Fibroblast of upper back skin (primary cell): Measurements from ENCODE around the gene CYCS.
"Not testable (repeated sequence)": the region's sequence is repeated elsewhere in the genome, so short reads cannot be mapped to it uniquely, and the experiment has no call there.

Experiments
- DNase-seq: peaks from one replicate; pipeline ENCODE4 v3.0.0-alpha.2; 2013

The CYCS gene

DNA sequence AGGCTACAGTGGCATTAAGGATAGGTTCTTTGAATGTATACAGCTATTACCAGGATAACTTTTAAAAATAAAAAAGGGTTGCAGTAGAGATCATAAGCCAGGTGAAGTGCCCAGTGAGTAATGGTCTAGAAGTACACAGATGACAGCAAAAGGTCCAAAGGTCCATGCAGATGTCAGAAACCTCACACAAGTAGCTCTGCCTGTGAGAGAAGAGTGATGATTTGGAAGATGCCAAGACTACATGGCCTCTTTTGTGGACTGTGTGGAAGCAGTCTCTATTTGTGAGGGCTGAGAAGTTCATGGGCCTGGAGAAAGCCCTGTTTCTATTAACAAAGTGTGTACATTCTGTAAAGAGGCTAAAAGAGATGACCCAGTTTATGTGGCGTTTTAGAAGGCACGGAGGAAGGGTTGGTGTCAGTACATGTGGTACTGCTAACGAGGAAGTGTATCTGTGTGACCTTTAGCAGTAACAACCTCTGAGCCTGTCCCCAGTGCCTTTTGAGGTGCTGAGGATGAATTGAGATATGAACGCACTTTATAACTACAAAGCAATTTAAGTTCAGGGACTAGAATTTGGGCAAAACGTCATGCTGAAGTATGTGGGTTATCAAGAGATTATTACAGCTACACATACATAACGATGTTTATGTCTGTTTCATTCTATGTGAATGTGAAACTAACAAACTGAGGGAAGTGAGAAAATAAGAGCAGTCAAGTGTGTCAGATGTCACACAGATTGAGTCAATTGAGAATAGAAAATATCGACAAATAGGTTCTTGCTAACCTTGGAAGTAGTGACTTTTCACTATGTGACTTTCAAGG is 7.6 kb downstream of the CYCS start:
- DNase-seq = no peak

DNA sequence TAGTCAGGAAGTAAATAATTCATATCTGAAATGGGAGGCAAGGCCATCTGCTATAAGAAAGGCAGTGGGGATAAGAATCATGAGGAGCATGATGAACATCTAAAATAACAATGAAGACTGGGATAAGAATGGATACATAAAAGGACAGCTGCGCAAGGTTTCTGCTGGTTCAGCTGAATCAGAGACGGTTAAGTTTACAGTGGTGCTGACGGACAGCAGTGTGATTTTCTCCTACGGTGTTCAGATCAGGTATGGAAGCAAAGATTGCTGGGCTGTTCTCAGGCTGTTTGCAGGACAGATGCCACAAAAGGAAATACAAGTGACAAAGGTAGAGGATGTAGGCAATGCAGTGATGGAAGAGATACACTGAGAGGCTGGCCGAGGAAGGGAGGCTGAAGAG is 8.4 kb downstream of the CYCS start:
- no peak for DNase-seq

DNA sequence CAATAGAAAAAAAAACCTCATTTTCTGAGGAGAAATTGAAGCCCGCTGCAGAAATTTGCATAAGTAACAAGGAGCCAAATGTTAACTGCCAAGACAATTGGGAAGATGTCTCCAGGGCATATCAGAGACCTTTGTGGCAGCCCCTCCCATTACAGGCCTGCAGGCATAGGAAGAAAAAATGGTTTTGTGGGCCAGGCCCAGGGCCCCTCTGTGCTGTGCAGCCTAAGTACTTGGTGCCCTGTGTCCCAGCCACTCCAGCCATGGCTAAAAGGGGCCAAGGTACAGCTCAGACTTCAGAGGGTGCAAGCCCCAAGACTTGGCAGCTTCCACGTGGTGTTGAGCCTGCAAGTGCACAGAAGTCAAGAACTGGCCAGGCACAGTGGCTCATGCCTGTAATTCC is 14.5 kb downstream of the CYCS start:
- DNase-seq = not testable (repeated sequence)

DNA sequence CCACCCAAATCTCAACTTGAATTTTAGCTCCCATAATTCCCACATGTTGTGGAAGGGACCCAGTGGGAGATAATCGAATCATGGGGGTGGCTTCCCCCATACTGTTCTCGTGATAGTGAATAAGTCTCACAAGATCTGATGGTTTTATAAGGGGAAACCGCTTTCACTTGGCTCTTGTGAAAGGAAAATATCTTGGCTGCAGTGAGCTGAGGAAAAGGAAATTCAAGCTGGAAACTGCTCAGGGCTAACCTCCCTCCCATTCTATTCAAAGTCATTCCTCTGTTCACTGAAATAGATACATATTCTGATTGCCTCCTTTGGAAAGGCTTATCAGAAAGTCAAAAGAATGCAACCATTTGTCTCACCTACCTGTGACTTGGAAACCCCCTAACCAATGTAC is 15.8 kb downstream of the CYCS start:
- DNase-seq = no peak

DNA sequence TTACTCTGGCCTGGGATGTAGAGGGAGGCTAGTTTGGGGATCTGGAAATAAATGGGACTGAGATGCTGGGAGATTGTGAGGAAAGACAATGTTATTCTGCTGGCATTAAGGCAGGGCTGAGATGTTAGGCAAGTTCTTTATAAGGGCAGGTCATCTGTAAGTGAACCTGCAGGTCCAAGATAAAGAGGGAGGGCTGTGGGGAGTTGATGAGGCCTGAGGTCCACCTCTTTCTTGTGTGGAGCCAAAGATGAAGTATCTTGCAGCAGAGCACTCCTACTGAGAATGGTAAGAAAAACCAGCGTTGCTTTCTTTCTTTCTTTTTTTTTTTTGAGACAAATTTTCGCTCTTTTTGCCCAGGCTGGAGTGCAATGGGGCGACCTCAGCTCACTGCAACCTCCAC is 19.1 kb downstream of the CYCS start:
- no peak for DNase-seq

DNA sequence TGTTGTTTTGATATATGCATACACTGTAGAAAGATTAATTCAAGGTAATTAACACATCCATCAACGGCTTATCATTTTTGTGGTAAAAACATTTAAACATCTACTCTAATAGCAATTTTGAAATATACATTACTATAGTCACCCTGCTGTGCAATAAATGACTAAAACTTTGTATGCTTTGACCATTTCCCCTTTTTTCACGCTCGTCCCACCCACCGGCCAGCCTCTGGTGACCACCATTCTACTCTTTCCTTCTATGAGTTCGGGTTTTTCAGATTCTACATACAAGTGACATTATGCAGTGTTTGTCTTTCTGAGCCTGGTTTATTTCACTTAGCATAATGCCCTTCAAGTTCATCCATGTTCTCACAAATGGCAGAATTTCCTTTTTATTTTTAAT is 21.3 kb downstream of the CYCS start:
- DNase-seq = no peak

DNA sequence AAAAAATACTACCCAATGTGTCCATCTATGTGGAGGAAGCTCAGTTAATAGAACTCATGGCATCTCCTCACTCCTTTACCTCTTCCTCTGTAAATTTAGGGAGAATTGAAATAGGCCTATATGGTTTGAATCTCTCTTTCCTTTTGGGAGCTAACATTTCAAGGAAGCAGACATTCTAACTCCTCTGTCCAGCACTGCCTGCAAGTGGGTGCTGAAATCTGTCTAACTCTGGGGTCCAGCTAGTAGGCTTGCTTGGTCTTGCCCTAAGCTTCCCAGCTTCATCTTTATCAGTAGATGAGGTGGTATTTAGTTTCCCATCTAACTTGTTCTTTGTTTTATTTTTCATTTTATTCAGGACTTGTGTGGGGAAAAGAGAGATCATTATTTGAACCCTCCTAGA is 23.2 kb downstream of the CYCS start:
- DNase-seq = no peak

DNA sequence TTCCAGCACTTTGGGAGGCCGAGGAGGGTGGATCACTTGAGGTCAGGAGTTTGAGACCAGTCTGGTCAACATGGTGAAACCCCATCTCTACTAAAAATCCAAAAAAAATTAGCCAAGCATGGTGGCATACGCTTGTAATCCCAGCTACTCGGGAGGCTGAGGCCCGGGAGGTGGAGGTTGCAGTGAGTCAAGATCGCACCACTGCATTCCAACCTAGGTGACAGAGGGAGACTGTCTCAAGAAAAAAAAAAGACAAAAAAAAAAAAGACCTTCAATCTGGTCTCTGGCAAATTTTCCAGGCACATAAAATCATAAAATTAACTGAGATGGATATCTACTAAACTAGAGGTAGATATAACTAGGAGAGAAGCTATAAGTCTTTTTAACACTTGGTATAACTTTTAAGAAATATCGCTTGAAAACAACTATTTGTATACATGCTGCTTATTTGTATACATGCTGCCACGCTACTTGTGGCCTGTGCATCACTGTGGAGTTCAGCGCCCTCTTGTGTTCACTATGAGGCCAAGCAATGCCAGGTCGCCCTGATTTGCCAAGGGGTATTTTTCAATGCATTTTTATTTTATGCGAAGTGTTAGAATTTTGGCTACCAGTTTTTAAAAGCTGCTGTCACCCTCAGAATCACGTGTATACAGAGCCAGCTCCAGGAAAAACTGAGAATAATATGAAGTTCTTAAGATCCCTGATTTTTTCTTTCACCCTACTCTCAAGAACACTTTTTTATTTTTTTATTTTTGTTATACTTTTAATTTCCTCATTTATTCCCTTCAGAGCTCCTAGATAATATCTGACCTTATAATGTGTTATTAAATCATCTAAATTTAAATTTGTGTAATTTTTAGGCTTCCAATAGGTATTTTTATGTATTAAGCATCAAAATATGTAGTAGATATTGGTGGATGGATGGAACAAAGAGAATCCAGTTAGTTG is 26.7 kb downstream of the CYCS start:
- DNase-seq = peak; percentile 49

DNA sequence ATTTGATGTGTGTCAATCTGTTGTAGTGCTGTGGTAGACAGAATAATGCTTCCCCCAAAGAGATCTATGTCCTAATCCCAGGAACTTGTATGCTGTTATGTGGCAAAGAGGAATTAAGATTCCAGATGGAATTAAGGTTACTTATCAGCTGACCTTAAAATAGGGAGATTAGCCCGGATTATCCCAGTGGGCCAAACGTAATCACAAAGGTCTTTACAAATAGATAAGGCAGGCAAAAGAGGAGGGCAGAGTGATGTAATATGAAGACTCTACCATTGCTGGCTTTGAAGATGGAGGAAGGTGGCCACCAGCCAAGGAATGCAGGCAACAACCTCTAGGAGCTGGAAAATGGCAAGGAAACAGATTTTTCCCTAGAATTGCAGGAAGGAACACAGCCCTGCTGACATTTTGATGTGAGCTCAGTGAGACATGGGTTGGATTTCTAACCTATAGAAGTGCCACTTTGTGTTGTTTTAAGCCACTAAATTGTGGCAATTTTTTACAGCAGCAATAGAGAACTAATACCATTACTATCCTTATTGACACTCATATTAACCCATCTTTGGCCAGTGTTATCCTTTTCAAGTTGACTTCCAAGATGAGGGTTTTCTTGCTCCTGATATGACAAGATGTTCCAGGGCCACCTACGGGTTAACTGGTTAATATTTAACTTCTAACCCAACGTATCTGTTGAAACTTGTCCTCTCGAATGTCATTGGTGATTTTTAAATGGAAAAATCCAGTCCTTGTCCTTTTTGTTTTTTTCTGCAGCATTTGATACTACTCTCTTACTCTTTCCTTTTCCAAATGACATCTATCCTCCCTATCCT is 29.3 kb downstream of the CYCS start:
- DNase-seq = peak; percentile 21

DNA sequence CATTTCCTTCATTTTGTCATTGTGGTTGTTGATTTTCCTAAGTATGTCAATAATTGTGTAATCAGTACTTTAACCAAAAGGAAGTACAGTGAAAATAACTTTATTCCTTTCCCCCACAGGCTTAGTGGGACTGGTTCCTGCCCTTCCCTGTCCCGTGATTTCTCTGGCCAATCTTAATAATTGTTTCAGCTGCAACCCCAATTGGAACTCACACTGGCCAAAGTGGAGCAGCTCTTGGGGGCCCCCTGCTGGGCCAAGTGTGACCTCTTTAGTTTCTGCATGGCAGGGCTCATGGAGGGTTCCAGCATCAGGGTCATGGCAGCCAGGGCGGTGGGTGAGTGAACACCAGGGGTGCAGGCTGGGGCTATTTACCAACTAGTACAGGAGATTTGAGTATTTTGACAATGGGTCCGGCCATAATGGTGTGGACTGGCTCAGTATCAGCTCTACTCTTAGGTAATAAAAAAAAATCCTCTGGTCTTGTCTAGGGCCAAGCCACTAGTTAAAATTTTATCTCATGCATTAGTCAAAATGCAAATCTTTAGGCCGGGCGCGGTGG is 31.7 kb downstream of the CYCS start:
- peak; percentile 75 for DNase-seq

DNA sequence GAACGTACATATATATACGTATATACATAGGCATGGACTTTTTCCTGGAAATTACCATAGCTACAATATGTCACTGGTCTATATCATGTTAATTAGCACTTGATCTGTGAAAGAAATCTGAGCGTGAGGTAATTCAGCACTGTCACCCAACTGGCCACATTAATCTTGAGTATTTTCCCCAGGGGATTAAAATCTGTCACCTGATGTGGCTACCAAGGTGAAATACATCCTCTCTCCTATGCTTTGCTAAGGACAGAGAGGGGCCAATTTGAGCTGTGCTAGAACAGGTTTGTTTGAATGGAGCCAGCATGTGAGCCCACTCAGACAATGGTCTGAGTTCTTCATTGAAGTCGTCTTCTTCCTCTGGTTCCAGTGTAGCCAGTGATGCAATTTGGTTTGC is 33.3 kb downstream of the CYCS start:
- no peak for DNase-seq

DNA sequence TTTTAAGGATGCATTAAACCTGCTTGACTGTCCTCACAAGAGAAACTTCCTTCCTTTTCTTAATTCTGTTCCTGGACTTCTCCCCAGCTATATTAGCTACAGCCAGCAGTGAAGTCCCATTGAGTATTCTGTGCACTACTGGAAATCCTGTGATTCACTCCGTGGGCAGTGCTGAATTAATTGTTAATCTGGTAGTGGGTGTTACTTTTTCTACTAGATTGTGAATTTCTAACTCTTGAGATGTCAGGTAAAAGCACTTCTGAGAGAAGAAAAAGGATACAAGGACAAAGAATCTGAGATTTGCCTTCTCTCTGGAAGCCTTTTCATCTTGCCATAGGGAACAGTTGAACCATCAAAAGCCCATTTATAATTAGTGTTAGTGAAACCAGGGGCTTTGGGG is 33.9 kb downstream of the CYCS start:
- DNase-seq = no peak

DNA sequence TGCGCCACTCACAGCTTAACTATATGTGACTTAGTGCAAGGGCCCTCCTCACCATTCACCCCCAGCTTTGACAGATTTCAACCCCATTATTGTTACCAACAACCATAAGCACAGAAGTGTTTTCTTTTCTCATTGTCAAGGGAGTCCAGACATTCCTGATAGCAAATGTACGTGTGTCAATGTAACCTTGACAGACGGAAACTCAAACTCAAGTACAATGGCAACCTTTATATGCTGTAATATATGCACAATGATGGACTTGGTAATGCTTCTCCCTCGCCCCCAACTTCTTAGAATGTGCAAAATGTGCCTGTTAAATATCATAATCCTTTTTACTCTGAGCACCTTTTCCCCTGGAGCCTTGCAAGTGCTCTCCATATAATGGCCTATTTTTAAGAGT is 34.7 kb downstream of the CYCS start:
- no peak for DNase-seq

DNA sequence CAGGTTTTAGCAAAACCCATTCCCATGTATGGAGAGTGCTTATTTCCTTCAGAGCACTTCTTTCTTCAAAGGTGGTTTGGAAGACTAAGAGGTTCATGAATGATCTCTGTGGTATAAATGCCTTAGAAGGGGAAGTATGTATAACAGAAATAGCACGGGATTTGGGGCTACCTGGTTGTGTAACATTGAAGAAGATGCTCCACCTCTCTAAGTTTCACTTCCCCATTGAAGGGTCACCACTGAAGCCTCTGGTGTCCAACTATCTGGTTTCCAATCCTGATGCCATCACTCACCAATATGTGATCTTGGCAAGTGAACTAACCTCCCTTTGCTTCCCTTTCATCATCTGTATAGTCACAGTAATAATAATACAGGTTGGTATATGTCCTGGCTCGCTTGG is 37.2 kb downstream of the CYCS start:
- DNase-seq = no peak

DNA sequence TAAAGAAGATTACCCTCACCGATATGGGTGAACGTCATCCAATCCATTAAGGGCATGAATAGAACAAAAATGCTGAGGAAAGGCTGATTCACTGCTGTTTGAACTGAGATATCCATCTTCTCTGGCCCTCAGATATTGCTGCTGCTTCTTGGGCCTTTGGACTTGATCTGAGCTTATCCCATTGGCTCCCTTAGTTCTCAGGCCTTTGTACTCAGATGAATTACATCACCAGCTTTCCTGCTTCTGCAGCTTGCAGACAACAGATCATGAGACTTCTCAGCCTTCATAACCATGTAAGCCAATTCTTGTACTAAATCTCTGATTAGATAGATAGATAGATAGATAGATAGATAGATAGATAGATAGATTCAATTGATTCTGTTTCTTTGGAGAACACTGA is 40.2 kb downstream of the CYCS start:
- no peak for DNase-seq

DNA sequence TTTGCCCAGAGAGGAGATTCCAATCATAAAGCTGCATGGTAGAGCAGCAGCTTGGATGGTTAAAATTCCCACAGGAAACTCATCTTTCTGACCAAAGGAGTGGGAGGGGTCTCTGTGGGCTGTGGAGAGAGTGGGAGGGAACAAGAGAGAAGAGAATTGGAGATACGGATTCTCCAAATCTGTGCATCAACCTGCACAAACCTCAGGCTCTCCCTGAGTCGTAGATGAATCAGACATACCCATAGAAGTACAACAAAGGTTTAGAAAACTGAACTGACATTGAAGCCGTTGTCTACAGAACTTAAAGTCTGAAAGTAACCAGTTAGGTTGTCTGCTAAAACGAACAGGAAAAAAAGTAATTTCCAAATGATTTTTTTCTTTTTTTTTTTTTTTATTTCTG is 41.9 kb downstream of the CYCS start:
- no peak for DNase-seq

DNA sequence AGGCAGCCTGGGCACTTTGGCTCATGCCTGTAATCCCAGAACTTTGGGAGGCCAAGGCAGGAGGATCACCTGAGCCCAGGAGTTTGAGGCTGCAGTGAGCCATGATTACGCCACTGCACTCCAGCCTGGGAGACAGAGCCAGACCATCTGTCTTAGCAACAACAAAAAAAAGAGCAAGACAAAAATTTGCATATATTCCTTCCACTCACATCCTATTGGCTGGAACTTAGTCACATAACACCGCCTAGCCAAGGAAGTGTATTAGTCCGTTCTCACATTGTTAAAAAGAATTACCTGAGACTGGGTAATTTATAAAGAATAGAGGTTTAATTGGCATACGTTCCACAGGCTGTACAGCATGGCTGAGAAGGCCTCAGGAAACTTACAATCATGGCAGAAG is 43.0 kb downstream of the CYCS start:
- DNase-seq = not testable (repeated sequence)

DNA sequence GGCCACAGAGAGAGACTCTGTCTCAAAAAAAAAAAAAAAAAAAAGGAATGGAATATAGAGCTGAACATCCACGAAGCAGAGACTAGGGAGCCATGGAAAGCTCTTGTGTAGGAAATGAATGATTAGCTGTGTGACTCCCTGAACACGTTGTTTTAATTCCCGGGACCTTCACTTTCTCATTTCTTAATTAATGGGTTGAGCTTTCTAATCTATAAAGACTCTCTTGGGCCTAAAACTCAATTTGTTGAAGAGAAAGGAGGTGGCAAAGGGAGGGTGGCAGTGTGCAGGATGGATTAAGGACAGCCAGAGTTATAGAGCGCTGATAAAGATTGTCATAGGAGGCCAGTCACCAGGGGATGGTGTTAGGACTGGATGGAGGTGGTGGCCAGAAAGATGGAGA is 48.0 kb downstream of the CYCS start:
- no peak for DNase-seq

DNA sequence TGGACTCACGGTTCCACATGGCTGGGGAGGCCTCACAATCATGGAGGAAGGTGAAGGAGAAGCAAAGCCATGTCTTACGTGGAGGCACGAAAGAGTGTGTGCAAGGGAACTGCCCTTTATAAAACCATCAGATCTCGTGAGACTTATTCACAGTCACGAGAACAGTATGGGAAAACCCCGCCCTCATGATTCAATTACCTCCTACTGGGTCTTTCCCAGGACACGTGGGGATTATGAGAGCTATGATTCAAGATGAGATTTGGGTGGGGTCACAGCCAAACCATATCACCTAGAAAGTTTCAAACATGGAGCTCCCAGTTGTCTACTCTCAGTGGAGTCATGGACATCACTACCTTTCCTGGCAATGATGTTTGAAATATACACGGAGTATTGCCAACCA is 49.6 kb downstream of the CYCS start:
- DNase-seq = no peak

DNA sequence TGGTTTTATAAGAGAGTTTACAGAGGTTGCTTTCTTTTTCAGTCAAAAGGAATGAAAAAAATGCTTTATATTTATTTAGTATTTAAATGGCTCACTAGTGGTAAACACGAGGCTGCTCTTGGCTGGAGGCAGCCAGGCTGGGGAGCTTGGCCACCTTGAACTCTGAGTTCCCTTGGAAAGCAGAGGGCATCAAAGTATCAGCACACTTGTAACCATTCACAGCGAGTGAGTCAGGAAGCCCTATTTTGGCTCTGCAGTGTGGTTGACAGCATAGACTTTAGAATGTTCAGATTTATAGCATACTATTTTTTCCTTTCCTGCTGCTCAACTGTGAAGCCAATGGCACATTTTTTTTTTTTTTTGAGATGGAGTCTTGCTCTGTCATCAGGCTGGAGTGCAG is 51.6 kb downstream of the CYCS start:
- peak; percentile 76 for DNase-seq
